GM19328 (cell line): ENCODE measurements around the gene DBNDD1.
"Not testable (repeated sequence)": the region's sequence is repeated elsewhere in the genome, so short reads cannot be mapped to it uniquely, and the experiment has no call there.

Experiments
- ATAC-seq: cut with Tn5 transposase; IDR thresholded peaks from one replicate; pipeline ENCODE4 v1.9.1; 2021; ENCODE audit warnings: mild to moderate bottlenecking, moderate library complexity; ENCODE audit not compliant: unreplicated experiment

The DBNDD1 gene

GRCh38 chr16:89994389-89994720 is 24.9 kb downstream of the DBNDD1 start:
- ATAC-seq = no peak

GRCh38 chr16:89993971-89994370 is 25.3 kb downstream of the DBNDD1 start:
- ATAC-seq = no peak

GRCh38 chr16:89993377-89993776 is 25.9 kb downstream of the DBNDD1 start:
- no peak for ATAC-seq

GRCh38 chr16:89990799-89991198 is 28.5 kb downstream of the DBNDD1 start:
- no peak for ATAC-seq

- no peak for ATAC-seq
Measured at GRCh38 chr16:89988951-89989350, 30.3 kb downstream of the DBNDD1 start.

- ATAC-seq = no peak
Measured at GRCh38 chr16:89987169-89987568, 32.1 kb downstream of the DBNDD1 start.

- no peak for ATAC-seq
Measured at GRCh38 chr16:89986600-89986999, 32.7 kb downstream of the DBNDD1 start.

GRCh38 chr16:89985219-89985618 is 34.0 kb downstream of the DBNDD1 start:
- no peak for ATAC-seq

GRCh38 chr16:89984216-89984615 is 35.0 kb downstream of the DBNDD1 start:
- ATAC-seq = no peak

- no peak for ATAC-seq
Measured at GRCh38 chr16:89983536-89983935, 35.7 kb downstream of the DBNDD1 start.

GRCh38 chr16:89982318-89982717 is 36.9 kb downstream of the DBNDD1 start:
- ATAC-seq = no peak

GRCh38 chr16:89981414-89981813 is 37.8 kb downstream of the DBNDD1 start:
- no peak for ATAC-seq

- no peak for ATAC-seq
Measured at GRCh38 chr16:89974870-89975269, 44.4 kb downstream of the DBNDD1 start.

GRCh38 chr16:89973654-89974335 is 45.5 kb downstream of the DBNDD1 start:
- no peak for ATAC-seq

- ATAC-seq = no peak
Measured at GRCh38 chr16:89973235-89973634, 46.0 kb downstream of the DBNDD1 start.

GRCh38 chr16:89972244-89973234 is 46.7 kb downstream of the DBNDD1 start:
- ATAC-seq = peak; percentile 88

GRCh38 chr16:89971495-89972243 is 47.6 kb downstream of the DBNDD1 start:
- peak; percentile 6 for ATAC-seq

- no peak for ATAC-seq
Measured at GRCh38 chr16:89969741-89970410, 49.4 kb downstream of the DBNDD1 start.

- not testable (repeated sequence) for ATAC-seq
Measured at GRCh38 chr16:89968074-89968473, 51.2 kb downstream of the DBNDD1 start.

GRCh38 chr16:89967436-89967835 is 51.8 kb downstream of the DBNDD1 start:
- not testable (repeated sequence) for ATAC-seq

- ATAC-seq = no peak
Measured at GRCh38 chr16:89966756-89967155, 52.5 kb downstream of the DBNDD1 start.
